ENCODE measurements around the gene KAT6B.

The KAT6B gene

DNA sequence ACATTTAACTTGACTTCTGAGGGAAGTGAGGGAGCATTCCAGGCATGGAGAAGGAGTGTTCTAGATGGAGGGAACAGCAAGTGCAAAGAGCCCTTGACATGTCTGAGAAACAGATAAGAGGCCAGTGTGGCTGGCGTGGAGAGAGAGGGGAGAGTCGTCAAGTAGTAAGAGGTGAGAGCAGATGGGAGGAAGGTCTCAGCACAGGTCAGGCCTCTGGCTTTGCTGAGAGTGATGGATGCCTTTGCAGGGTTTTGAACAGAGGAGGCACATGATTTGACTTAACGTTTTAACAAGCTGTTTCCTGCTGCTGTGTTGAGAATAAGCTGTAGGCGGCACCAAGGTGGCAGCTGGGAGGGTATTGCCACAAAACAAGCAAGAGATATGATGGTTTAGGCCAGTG lies 97.2 kb downstream of the KAT6B start:
- DNase-seq (ENCODE audit: low read depth), result no peak
- no peak overlapping the region for H3K4me3 ChIP-seq (ENCODE audit: low read length)
- TF ChIP-seq, protein P1, sequence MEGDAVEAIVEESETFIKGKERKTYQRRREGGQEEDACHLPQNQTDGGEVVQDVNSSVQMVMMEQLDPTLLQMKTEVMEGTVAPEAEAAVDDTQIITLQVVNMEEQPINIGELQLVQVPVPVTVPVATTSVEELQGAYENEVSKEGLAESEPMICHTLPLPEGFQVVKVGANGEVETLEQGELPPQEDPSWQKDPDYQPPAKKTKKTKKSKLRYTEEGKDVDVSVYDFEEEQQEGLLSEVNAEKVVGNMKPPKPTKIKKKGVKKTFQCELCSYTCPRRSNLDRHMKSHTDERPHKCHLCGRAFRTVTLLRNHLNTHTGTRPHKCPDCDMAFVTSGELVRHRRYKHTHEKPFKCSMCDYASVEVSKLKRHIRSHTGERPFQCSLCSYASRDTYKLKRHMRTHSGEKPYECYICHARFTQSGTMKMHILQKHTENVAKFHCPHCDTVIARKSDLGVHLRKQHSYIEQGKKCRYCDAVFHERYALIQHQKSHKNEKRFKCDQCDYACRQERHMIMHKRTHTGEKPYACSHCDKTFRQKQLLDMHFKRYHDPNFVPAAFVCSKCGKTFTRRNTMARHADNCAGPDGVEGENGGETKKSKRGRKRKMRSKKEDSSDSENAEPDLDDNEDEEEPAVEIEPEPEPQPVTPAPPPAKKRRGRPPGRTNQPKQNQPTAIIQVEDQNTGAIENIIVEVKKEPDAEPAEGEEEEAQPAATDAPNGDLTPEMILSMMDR (IDR thresholded peaks at IDR 0.05; ENCODE audit: insufficient read depth, low read depth, low read length, missing control alignments), result no peak

DNA sequence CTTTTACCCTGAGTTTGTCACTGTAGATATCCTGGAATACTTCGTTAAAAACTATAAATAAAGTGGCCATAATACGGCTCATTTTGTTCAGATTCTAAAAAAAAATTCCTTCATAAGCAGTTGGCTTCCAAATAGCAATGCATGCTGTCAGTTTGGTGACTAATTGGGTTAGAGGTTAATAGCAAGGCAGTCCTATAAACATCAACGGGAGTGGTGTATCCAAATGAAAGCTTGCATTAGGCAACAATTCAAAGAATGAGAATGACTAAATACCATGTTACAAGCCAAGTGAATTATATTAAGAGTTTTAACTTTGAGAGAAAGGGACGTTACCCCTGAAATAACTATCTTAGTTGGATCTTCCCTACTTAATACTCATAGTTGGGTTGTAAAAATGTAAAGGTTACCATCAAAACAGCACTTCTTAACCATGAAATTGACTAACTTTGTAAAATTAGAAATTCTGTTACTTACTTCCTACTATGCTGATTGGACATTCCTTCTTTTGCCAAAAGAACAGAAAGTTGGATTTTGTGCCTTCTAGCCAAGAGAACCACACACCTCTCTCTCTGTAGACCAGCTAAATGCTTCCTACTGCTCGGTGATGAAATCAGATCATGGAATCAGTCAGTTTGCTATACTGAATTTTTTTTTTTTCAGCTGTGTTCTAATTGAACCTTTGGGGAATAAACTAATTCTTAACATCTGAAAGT lies 98.0 kb downstream of the KAT6B start:
- TF ChIP-seq, protein P1 (IDR thresholded peaks at IDR 0.05; ENCODE audit: insufficient read depth, low read depth, low read length, missing control alignments), result no peak
- DNase-seq (ENCODE audit: low read depth), result peak; percentile 95
- H3K4me3 ChIP-seq (ENCODE audit: low read length), result peak overlapping the region; percentile 7

DNA sequence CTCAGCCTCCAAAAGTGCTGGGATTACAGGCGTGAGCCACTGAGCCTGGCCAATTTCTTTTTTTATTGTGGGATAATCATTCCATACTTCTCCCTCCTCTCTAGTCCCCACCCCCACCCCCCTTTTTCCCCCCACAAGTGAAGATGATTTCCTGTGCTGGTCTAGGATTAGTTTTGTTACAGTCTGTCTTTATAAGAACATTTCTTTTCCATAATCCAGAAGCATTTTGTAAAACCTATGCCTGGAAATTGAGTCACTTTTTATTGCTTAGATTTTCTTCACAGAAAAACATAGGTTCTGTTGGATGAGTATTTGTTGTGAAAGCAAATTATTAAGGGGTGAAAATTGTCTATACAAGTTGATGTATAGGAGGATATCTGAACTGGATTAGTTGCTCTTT lies 98.9 kb downstream of the KAT6B start:
- no peak overlapping the region for H3K4me3 ChIP-seq (ENCODE audit: low read length)
- TF ChIP-seq, protein P1 (IDR thresholded peaks at IDR 0.05; ENCODE audit: insufficient read depth, low read depth, low read length, missing control alignments), result no peak
- no peak for DNase-seq (ENCODE audit: low read depth)

DNA sequence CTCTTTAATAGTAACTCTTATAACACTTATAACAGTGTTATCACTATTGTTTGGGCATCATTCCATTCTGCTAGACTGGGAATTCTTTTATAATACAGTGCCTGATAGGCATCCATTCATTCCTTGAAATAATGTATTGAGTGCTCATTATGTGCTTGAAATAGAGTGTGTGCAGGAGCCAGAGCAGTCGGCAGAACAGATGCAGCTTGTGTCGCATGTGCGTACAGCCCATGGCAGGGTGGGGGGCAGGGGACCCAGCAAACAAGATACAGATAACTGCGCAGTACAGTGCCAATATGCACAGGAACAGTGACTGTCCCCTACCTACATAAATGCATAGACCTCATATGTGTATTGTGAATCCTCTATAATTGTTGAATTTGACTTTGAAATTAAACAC lies 99.3 kb downstream of the KAT6B start:
- DNase-seq (ENCODE audit: low read depth), result no peak
- TF ChIP-seq, protein P1 (IDR thresholded peaks at IDR 0.05; ENCODE audit: insufficient read depth, low read depth, low read length, missing control alignments), result no peak
- H3K4me3 ChIP-seq (ENCODE audit: low read length), result no peak overlapping the region

DNA sequence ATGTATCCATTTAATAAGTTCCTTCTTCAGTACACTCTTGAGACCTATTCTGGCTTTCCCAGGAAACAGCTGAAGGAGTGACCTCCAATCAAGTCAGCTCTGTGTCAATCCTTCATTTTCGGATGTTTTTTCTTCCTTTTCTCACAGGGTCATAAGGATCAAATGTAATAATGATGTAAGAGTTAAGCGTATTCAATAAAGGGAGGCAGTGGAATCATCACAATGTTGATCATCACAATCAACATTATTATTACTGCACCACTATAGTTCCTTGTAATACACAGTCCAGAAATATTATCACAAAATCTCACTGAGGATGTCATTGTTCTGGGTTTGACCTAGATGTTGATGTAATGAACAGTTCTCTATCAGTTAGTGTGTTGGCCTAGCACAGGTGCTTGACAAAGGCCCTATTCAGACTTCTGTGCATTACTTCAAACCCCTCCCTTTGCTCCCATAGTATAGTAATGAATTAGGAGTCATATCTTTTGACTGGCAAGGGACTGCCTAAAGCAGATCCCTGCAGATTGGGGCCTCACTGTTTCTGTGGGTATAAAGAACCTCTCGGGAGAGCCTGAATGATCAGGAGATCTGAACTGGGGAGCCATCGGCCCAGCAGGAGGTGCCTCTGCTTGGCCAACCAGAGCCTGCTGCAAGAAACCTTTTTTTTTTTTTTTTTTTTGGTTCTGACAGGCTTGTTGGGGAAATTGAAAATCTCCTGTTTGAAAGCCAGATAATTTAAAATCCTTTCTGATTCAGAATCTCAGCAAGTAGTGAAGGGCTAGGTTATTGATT lies 100.6 kb downstream of the KAT6B start:
- DNase-seq (ENCODE audit: low read depth), result no peak
- H3K4me3 ChIP-seq (ENCODE audit: low read length), result no peak overlapping the region
- TF ChIP-seq, protein P1 (IDR thresholded peaks at IDR 0.05; ENCODE audit: insufficient read depth, low read depth, low read length, missing control alignments), result no peak

DNA sequence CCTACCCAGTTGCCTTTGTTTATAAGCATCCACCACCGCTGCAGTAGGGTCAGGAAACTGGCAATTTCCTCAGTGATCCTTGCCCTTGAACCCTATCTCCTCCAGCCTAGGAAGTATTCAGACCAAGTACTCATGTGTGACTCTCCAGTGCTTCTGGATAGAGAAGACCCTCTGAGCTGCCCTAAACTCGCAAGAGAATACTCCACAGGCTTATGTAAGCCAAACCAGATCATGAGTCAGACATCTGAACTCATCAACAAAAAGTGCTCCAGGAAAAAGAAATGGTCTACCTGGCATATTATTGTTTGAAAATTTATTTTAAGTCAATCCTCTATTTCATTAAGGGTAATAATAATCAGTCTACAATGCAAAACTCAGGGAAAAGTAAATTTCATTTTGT lies 101.3 kb downstream of the KAT6B start:
- peak; percentile 59 for DNase-seq (ENCODE audit: low read depth)
- H3K4me3 ChIP-seq (ENCODE audit: low read length), result no peak overlapping the region
- TF ChIP-seq, protein P1 (IDR thresholded peaks at IDR 0.05; ENCODE audit: insufficient read depth, low read depth, low read length, missing control alignments), result no peak

All from epithelial cell of esophagus (primary cell).